Stimulated activated CD8-positive, alpha-beta memory T cell treated with anti-CD3 and anti-CD28 coated beads, Interleukin-7, amount 100 ng/mL, for 1 hour (primary cell): Measurements from ENCODE around the gene SBDS.
"Not testable (repeated sequence)": the region's sequence is repeated elsewhere in the genome, so short reads cannot be mapped to it uniquely, and the experiment has no call there.

Experiments
- DNase-seq, 2 donors: peaks; one replicate each; pipeline ENCODE4 v3.0.0-alpha.2; 2020; ENCODE audit warnings: low read depth in 2 of 2

Gene SBDS

DNA sequence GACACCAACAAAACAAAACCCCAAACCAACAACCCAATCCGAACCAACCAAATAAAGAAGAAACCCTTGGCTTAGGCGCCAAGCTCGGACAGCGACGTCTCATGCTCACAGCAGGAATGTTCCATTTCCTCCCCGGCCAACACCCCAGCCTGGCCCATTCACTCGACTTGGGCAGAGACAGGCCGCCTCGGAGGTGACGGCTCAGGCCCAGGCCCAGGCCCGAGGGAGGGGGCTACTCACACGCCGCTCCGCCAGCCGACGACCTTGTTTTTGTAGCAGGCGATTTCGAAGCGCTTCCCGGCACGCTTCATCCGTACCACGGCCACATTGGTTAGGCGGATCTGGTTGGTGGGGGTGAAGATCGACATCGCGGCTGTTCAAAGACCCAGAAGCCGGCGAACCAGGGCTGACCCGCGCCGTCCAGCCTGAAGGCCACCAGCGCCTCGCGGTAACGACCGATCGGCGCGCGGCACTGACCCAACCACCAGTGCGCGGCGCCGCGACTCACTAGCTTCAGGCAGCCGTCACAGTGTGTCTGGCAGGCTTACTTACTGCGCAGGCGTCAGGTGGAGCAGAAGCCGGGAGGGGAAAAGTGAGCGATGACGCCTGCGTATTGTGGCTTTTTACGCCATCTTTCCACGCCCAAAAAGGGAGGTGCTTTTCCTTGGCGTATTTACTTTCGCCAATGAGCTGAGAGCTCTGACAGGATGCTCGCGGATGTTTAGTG, at the start of gene SBDS:
Gene SBDS, minus strand, starts transcription at position 537 of the 727 bp plus-strand sequence. Its CDS starts 169 bp downstream, at position 368.
- DNase-seq, result peak; percentile 82 to 86

DNA sequence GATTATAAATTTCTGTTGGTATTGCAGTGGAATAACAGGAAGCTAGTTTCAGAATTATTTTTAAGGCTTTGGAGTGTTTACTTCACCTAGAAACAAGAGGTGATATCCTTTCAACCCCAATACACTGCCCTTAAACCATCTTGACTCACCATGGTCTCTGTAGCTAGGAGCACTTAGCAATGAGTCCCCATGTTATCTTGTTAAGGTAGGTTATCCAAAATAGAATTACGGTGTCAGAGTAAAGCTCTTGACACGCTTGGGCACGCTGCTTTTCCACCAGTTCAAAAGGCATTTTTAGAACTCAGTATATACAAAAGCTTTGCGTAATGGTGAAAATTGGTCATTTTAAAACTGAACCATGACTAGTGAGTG, 48.2 kb upstream of the SBDS start:
- DNase-seq, result not testable (repeated sequence)

DNA sequence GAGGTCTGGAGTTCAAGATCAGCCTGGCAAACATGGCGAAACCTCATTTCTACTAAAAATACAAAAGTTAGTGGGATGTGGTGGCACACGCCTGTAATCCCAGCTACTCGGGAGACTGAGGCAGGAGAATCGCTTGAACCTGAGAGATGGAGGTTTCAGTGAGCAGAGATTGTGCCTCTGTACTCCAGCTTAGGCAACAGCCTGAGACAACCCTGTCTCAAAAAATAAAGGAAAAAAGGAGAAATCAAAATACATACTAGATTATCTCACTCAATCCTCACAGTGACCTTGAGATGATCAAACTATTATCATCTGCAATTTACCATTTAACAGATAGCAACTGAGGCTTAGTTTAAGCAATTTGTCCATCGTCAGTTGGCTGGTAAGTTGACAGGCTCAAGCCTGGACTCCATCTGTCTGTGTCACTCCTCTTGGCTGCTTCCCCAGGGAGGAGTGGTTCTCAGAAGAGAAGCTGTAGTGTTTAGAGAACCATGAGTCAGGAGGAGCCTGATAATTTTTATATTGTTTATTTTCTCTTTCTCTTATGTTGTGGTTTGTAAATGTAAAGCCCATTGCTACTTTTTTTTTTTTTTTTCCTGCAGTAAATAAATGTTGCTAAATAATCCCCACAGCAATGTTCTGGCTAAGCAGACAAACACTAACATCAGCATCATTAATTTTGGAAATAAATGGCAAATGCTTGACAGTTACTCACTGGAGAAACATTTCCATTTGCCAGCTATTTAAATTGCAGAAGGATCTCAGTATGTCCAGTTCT, 47.6 kb upstream of the SBDS start:
- DNase-seq, result not testable (repeated sequence)

DNA sequence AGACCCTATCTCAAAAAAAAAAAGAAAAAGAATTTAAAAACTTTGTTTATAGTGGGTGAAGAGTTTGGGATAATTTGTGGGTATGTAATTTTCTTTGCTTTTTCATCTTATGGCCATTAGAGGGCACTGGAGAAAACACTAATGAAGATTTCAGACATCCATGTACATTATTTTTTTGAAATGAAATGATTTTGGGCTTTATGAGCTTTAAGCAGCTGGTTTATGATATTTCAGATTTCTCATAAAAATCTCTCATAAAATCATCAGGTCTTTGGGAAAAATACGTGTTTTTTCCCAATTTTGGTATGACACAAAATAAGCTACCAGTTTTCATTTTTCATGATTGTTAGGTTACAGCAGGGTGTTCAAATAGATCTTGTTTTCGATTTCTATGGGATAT, 45.4 kb upstream of the SBDS start:
- not testable (repeated sequence) for DNase-seq

DNA sequence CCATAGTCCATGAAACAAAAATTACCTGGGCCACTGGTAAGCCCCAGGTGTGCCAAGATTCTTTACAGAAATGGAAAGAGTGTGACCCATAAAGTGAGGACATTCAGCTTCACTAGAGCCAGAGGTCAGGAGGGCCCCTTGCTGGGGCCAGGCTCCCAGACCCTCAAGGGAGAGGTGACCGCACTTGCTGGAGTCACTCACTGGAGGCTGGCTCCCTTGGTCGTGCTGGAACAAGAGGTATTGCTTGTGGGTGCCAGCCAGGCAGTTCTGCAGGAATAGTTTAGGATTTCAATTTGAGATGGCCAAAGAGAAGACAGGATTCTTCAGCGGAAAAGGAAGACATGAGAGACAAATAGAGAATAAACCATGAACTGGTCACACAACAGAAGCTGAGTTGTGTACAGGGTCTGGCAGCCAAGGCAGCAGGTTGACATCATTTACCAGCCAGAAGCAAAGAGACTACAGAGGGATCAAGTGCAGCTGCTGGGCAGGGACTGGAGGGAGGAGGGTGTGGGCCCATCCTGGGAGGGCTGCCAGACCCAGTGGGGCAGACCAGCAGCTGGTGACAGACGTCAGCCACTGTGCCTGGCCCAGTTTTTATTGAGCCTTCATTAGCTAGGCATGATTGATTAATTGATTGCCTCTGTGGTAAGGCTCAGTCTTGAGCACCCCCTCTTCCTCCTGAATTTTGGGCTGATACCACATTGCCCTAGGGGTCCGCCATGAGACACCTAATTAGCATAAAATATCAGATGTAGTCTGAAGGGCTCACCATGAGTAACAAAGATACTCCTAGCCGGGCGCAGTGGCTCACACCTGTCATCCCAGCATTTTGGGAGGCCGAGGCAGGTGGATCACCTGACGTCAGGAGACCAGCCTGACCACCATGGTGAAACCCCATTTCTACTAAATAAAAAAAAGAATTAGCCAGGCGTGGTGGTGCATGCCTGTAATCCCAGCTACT, 41.3 kb upstream of the SBDS start:
- DNase-seq, result not testable (repeated sequence)

DNA sequence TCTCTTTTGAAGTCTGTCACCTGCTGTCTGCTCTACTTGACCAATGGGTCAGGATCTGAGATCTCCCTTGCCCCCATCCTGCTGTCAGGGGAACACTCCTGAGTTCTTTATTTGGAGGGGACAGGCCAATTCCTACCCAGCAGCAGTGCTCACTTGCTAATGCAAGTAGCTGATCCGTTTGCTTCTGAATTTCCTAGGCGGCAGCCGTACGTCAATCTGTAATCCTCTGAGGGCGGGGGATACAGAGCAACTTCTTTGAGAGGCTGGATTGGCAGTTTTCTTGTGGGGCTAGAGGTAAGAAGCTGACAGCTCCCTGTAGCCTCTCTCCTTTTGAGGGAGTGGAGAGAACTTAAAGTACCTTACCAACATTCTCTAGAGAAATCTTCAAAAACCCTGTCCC, 37.9 kb upstream of the SBDS start:
- no peak for DNase-seq

DNA sequence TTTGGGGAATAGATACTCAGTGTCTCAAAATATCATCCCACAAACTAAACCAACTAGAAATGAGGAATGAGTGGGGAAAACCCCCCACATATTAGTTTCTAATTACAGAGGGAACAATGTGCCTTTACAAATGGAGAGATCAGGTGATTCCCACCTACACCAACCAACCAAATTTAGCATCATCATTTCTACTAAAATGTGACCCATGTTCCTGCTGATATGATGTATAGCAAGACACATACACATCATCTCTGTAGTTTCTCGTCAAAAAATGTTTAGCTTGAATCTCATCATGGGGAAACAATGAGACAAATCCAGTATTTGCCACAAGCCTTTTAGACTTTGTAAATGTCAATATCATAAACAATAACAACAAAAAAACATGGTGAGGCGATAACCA, 36.3 kb upstream of the SBDS start:
- not testable (repeated sequence) for DNase-seq

DNA sequence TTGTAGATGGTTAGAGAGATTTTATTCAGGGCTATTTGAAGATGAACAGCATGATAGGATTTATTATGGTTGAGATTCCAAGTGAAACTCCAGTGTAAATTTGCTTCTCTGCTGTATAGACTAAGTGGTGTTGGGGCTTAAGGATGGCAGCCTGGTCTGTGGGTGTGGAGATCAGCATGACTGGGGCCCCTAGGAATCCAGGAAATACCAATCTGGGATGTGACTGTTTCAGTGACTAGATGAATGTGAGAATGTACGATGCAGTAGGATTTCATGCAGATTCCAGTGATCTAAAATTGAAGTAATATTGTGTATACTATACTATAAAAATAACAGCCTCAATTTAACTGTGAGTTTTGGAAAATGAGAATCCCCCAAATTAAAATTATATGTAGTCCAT, 30.1 kb upstream of the SBDS start:
- not testable (repeated sequence) for DNase-seq

DNA sequence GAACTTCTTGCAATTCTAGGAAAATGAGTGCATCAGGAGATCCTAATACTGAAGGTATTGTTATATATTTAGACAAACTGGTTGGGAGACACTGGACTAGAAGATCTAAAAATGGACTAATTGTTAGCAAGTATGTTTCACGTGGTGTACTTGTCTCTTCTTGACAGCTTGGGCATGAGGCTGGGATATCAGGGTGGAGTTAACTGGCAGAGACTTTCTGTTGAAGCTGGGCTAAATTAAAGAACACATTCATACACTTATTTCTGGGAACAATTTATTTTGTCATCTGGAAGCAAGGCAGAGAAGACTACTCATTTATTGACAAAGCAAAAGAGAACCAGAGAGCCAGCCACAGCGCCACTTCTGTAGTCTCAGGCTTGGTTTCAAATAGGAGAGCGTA, 27.1 kb upstream of the SBDS start:
- no peak for DNase-seq

DNA sequence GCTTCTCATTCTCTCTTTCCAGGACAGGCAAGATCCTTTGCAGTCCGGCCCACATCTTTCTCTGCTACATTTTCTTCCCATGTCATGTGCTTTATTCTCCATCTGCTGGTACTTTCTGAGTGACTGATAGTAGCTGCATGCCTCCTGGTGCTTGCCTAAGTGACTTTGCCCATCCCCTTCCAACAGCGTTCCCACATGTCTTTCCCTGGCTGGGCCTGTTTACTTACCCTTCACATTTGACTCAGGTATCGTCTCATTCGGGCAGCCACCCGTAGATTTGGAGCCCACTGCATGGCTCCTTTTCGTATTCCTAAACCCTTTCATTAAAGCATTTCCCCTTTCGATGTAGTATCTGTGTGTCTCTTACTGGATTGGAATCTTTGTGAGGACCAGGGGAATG, 25.9 kb upstream of the SBDS start:
- no peak for DNase-seq

DNA sequence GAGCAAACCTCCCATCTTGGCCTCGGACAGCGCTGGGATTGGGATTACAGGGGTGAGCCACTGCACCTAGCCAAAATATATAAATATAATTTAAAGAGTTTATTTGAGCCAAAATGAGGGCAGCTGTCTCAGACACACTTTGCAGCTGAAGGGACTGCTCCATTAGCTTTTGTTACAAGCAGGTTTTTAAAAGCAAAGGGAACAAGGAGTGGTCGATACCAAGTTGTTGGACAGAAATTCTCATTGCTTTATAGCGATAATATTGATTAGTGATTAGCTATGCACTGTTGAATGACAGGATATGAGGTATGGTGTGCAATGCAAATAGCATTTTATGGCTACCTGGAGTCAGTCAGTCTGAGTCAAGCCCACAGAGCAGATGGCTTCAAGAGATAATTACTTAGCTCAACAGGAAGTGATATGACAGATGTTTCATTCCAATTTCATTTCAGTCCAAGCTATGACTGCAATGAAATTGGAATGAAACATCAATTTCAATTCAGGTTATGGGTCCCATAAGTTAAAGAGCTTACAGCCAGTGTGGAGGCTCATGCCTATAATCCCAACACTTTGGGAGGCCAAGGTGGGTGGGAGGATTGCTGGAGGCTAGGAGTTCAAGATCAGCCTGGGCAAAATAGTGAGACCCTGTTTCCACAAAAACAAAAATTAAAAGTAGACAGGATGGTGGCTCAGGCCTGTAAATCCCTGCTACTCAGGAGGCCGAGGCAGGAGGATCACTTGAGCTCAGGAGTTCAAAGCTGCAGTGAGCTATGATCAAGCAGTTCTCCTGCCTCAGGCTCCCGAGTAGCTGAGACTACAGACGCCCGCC, 24.4 kb upstream of the SBDS start:
- DNase-seq, result no peak

DNA sequence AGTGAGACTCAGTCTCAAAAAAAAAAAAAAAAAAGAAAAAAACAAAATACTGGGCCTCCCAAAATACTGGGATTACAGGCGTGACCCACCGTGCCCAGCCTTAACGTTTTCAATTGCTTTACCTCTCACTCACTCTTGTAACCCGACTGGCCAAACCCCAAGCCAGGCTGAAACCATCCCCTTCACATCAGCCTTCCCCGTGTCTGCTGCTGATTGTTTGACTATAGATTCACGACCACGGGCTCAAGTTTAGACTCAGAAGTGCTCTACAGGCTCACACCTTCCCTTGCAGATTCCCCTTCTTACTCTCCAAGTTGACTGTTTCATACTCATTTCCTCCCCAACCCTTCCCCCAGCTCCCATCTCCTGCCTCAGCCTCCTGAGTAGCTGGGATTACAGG, 23.6 kb upstream of the SBDS start:
- DNase-seq, result no peak

DNA sequence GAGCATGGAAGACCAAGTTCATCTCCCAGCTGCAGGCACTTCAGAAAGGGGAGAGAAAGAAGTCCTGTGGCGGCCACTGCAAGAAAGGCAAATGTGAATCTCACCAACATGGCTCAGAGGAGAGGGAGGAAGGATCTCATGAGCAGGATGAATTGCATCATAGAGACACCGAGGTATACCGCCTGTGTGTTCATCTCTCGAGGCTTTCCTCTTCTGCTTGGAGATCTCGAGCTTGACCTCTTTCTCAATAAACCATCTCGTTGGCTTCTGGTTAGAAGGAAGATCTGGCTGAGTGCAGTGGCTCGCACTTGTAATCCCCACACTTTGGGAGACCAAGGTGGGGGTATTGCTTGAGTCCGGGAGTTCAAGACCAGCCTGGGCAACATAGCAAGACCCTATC, 22.6 kb upstream of the SBDS start:
- not testable (repeated sequence) for DNase-seq

DNA sequence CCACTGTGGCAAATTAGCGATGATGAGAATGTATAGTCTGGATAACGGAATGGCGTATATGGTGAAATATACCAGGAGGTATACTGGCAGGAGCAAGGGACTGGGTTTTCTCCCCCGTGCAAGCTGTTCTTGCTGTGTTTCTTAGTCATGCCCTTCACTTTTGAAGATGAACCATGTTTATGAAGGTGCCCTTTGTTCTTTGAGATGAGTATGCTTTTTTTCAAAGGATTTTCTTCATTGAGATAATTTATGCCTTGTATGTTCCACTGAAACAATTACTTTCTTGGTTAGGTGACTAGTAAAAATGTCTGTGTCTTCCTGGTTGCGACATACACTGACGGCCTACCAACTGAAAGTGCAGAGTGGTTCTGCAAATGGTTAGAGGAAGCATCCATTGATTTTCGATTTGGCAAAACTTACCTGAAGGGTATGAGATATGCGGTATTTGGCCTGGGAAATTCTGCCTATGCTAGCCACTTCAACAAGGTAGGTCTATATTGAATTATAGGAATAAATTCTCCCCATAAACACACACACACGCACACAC, 18.8 kb upstream of the SBDS start:
- DNase-seq, result not testable (repeated sequence)

DNA sequence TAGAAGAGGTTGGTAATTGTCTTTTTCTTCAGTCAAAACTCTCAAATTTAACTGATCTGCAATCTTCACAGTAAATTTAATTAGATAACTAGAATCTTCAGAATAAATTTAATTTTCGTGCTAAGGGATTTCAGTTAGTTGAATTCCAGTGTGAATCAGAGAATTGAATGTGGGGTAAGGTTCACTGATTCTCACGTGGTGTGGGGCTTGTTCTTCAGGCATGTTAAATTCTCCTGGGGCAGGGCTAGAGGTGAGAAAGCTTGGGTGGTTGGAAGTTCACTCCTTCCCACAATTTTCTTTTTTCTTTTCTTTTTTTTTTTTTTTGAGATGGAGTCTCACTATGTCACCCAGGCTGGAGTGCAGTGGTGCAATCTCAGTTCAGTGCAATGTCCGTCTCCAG, 14.3 kb upstream of the SBDS start:
- not testable (repeated sequence) for DNase-seq

DNA sequence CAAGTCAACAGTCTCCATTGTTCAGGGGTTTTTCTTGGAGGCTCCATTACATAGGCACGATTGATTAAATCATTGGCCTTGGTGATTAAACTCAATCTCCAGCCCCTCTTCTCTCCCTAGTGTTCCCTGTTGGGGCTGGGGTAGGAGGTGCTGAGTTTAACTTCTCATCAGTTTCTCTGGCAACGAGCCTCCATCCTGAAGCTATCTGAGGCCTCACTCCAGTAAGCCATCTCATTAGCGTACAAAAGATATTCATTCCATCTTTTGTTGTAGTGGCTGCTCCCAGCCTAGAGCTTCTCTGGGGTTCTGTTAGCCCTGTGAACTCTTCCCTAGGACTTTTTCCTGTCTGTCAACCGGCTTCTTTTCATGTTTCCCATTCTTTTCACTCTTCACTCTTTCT, 12.9 kb upstream of the SBDS start:
- DNase-seq, result no peak

DNA sequence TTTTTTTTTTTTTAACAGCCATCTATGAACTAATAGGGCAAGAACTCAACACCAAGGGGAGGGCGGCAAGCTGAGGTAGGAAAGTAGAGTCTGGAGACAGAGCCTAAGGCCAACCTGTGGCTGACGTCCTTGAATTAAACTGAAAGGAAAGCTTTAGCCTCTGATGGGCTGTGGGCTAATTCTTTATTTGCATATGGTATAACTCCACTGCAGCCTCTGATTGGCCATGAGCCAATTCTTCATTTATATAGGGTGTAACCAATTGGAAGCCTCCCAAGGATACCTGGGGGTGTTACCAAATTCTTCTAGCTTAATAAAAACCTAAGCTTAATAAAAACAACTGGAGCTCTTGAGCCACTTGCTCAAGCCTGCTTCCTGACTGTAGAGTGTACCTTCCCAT, 11.6 kb upstream of the SBDS start:
- no peak for DNase-seq

DNA sequence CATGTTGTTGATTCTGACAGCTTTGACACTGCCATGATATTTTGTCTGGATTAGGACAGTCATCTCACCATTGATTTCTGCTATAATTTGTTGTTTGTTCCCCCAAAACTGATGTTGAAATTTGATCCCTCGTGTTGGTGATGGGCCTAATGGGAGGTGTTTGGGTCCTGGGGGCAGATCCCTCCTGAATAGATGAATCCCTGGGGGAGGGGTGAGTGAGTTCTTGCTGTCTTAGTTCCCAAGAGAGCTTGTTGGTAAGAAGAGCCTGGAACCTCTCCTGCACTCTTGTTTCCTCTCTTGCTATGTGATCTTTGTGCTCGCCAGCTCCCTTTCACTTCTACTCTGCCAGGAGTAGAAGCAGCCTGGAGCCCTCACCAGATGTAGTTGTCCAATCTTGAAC, 8.8 kb upstream of the SBDS start:
- not testable (repeated sequence) for DNase-seq

DNA sequence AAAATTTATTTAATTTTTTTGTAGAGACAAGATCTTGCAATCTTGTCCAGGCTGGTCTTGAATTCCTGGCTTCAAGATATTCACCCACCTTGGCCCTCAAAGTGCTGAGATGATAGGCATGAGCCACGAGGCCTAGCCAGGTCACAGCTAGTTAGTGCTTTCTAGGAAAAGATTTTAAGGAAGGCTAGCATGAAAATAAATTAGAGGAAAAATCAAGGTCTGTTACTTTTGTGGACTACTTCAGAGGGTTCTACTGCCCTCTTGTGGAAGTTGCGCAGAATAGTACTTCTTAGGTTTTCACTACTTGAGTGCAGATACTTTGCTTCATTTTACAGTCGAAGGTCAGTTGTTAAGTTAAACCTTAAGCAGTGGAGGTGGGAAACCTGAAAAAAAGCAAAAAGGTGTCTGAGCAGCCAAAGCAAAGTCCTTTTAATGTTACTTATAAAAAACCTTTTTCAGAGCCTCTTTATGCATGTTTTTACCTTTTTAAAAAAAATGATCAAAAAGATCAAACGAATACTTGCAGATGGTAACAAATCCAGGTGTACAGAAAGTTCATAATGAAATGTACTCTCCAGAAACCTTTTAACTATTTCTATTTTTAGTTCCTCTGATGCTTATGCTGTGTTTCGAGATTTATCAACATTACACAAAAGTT, 5.3 kb upstream of the SBDS start:
- not testable (repeated sequence) for DNase-seq

DNA sequence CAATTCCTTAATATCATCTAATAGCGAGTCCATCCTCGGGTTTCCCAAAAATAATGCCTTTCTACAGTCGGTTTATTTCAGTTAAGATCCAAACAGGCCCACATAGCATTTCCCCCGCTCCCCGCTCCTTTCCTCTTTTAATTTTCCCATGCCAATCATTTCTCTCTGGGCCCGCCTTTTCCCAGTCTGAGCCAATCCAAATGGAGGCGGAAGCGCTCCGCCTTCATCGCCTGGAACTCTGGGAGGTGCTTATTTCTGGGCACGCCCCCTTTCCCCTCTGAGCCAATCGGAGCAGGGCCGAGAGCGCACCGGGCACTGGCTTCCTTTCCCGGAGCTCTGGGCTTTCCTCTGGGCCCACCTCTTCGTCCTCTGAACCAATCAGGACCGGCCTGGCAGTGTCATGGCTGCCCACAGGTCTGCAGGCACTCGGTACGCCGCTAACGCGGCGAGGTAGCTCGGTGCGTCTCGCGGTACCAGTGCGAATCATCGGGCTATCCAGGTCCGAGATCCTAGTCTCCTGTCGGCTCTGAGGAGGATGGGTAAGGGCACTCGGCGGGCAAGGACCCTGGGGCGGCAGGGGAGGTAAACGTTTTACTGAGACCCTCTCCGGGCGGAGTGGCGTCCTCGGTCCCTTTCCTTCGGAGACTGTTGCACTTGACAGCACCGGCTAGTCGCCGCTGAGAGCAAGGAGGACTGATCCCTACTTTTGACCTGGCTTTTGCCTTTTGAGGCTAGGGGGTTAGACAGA, 1.2 kb upstream of the SBDS start, which contains the start of gene TYW1:
Gene TYW1, plus strand, starts transcription at position 390 of the 748 bp plus-strand sequence. Its CDS starts 146 bp downstream, at position 536.
- peak; percentile 95 to 98 for DNase-seq
